HG03460 (cell line): ENCODE results near the gene PEAK3.

Experiments used
- ATAC-seq: cut with Tn5 transposase; IDR thresholded peaks from one replicate; pipeline ENCODE4 v1.9.1; 2021; ENCODE audit not compliant: unreplicated experiment

Gene PEAK3

DNA sequence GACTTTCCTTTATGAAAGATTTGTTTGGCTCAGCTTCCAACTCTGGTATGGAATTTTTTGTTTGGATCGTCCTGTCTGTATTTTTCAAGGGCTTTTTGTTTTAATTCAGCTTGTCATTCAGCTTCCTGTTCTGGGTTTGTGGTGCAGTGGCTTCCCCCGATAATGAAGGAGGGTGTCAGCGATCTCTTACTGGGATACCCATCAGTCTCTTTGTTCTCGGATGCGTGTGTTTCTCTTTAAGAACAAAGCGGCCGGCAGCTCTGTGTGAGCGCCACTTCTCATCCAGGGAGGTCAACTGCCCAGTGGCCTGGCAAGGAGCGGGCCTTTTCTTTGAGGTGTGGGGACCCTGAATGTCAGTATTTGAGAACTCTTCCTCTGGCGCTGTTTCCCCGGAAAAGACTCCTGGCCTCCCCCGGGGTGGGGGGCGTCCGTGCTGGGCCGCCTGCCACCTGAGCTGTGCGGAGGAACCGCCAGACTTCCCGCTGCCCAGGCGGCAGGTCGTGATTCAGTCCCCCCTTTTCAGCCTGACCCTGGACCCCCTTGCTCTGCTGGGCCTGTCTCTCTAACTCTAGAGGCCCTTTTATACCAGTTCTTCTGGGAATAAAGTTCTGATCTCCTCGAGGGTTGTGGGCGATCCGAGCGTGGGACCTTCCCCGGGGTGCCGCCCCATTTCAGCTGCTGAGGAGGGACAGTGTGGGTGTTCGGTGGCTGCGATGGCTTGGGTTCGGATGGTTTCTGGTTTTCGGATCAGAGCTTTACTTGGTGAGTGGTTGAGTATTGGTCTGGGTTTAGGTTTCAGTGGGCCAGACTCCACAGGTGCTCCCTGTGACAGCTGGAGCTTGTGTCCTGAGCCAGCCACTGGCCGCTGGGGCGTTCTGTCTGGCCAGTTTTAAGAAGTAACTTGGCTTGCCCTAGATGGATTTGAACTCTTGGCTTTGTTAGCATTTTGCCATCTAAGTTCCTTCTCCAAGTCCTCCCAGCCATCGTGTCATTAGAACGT lies 41.9 kb downstream of the PEAK3 start:
- no peak for ATAC-seq

GRCh38 chr19:2239173-2239572 lies 42.8 kb downstream of the PEAK3 start:
- no peak for ATAC-seq

DNA sequence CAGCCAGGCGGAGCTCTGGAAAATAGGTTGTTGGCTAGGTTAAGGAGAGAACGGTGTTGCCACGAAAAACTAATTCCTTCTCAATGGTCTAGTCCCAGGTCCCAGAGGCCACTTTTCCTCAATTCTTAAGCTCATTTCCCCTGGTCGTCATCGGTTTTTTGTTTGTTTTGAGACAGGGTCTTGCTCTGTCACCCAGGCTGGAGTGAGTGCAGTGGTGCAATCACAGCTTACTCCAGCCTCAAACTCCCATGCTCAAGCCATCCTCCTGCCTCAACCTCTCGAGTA lies 44.2 kb downstream of the PEAK3 start:
- no peak for ATAC-seq

DNA sequence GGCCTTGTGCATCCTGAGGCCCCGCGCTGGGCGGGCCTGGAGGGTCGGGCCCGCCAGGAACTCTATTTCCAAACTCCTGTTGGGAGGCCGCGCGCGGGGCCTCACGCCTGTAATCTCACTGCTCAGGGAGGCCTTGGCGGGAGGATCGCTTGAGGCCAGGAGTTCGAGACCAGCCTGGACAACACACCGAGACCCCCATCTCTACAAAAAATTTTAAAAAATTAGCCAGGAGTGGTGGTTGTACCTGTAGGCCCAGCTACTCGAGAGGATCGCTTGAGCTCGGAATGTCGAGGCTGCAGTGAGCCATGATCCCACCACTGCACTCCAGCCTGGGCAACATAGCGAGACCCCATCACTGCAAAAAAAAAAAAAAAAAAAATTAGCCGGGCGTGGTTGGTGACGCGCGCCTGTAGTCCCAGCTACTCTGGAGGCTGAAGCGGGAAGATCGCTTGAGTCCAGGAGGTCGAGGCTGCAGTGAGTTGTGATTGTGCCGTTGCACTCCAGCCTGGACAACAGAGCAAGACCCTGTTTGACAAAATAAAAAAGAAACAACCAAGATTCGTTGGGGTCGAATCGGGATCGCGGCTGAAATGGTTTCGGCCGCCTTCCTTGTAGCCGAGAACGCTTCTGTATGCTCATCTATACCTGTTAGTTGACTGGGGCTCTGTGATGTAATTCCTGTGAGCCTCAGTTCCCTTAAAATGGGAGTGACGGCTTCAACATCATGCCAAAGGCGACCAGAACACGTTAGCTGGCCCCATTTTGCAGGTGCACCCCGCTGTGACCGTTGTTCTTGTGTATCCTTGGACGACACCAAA lies 44.7 kb downstream of the PEAK3 start:
- ATAC-seq = no peak

- ATAC-seq = peak; percentile 61
These were observed 45.5 kb downstream of the PEAK3 start, which contains the start of the genes PLEKHJ1 and SF3A2 for GRCh38 chr19:2236314-2237050. Gene PLEKHJ1 (minus strand): TSS chr19:2236329. CDS start chr19:2236248, 81 bp downstream. Gene SF3A2 (plus strand): TSS chr19:2236824. CDS start chr19:2243419, 6,595 bp downstream.

DNA sequence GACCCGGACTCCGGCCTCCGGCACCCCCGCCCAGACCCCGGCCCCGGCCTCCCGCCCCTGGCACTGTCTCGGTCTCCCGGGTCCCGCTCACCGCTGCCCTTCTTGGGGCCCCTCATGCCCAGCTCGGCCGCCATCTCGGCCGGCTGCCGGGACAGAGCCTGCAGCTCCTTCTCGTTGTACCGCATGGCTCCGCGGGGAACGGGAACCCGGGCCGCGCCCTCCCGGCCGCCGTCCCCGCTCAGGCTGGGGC lies 46.0 kb downstream of the PEAK3 start:
- peak; percentile 18 for ATAC-seq

DNA sequence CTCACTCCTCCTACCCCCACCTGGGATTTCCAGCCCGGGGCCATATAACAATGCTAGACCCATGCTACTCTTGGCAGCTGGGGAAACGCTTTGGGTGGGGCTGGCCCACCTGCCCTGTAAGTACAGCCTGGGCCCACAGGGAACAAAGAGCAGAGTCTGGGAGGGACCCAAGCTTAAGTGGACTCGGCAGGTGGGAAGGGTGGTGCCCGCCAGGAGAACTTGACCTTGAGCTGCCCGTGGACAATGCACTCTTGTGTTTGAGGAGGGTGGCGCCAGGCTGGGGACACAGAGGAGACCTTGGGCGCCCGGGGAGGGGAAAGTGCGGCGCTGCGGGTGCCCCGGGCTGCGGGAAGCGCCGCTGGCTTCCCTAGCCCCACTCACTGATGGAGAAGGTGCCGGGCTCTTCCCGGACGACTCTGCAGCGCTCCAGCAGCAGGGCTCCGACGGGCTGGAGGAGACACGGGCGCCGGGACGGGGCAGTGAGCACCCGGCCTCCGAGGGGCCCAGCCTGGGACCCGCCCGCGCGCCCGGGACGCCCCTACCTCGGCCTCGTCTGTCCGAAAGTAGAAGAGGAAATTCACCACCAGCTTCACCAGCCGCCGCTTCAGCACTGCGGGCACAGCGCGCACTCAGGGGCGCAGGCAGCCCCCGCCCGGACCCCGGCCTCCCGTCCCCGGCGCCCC lies 46.5 kb downstream of the PEAK3 start:
- peak; percentile 18 for ATAC-seq

- no peak for ATAC-seq
These were observed 47.0 kb downstream of the PEAK3 start for GRCh38 chr19:2234996-2235380.

DNA sequence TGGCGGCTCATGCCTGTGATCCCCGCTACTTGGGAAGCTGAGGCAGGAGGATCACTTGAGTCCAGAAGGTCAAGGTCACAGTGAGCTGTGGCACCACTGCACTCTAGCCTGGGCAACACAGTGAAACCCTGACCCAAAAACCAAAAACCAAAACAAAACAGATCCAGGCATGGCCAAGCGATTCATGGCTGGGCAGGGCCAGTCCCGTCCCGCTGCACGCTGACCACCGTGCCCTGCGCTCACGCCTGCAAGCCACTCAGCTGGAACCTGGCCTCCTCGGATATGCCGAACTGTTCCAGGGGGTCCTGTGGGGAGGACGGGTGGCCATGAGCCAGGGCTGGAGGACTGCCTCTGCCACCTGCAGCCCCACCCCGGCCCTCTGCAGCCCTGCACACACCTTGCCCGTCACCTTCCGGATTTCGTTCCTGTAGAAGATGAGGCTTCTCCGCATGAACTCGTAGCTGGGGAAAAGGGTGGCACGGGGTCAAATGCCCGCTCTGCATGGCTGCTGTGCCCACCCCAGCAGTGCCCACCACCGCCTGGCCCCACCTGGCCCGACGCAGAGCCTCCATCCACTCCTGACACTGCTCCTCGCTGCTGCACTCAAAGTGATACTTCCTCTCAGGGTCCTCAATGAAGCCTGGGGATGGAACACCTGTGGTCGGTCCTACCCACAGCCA lies 48.2 kb downstream of the PEAK3 start:
- ATAC-seq = no peak

- ATAC-seq = no peak
These were observed 49.5 kb downstream of the PEAK3 start for GRCh38 chr19:2232286-2233151.

DNA sequence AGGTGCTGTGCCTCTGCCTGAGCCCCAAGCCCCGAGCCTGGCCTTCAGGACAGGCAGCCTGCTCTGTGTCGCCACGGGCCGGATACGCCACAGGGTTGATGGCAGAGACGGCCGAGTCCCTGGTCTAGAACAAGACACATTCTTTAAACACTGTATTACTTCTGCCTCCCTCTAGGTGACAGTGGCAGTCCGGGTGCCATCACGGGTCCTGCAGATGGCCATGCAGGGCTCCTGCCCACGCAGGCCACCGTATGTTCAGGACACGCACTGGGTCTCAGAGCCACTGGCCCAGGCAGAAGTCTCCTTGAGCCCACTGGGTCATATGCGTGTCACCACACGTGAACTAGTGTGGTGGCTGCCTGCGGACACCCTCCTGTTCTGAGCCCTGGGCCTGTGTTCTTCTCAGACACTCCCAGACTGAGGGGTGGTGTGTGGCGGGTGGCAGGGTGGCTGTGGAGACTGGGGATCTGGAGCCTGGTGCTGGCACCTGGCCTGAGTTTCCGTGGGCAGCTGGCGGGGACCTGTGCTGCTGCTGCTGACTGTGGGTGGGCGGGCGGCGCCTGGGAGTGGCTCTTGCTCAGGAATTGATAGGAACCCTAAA lies 50.3 kb downstream of the PEAK3 start:
- no peak for ATAC-seq

DNA sequence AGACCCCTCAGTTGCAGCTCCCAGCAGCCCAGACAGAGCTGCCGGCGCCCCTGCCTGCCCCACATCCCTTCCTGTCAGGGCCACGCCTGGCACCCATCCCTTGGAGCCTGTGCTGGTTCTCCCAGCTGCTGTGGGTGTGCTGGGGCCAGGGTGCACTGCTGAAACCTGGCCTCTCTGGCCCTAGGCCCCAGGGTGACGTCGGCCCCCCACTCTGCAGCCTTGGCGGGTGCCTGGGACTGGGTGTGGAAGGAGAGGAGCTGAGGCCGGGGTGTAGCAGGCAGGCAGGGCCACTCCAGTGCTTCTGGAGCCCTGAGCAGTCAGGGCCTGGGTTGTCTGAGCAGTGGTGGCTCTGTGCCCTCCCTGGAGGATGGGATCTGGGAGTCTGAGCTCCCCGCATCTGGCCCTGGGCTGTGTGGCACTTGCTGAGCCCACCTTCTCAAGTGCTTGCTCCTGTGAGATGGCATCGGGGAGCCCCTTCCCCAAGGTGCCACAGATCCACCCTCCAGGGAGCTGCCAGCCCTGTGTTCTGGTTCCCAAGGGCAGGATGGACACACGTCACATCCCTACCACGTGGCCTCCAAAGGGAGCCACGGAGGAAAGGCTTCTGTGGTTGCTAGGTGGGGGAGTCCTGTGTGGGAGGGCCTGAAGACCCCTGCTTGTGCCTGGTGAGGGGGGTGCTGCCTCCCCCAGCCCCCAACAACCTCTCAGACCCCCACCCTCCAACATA lies 51.0 kb downstream of the PEAK3 start:
- no peak for ATAC-seq

DNA sequence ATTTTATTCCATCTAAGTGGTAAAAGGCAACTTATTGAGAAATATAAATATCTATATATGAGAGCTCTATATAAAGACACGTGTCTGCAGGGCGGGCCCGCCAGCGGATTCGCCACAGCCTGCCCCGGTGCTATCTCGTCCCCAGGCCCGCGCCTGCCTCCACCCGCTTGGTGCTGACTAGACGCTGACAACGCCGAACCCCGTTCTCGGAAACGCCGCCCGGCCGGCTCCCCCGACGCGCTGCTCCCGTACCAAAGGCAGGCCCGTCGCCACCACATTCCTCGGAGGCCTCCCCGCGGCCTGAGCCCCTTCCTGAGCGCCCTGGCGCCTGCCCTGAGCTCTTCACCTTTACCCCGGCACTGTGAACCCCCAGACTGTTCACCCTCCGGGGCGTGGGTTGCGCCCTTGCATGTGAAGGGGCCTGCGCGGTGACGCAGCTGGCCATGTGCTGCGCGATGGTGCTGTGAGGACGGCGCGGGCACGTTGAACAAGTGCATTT lies 51.9 kb downstream of the PEAK3 start:
- ATAC-seq = no peak

DNA sequence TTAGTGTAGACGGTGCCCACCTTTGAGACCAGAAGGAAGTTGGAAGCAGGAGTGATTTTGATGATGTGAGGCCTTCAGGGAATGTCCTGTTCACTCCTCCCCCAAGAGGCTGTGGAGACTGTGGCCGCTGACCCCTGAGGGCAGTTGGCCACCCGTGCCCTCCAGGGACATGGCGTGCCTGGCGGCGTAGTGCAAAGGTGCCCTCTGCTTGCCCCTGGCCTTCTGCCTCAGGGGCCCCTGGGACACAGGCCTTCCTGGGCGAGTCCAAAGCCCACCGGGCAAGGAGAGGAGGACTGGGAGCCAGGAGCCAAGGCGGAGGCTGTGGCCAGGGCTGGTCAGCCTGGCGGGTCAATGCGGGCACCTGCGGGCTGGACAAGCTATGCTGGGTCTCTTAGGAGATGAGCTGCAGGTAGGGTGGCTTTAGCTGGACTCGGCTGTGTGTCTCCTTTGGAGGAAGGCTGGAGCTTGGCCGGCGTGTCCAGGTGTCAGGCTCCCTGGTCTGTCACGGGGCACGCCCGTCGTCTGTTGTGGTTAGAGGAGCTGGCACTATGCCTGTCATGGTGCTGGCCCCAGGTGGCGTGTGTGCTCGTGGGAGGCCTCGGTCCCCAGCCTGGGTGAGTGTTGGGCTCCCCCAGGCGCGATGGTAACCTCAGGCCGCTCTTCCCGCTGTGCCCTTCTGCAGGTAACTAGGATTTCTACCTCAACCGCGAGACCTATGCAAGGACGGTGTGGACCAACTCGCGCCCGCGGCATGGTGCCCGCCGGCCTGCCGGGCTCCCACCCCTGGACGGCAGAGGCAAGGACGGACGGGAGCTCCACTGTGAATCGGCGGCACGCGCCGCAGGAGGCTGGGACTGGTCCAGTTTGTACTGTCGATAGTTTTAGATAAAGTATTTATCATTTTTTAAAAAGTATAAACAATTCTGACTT lies 52.6 kb downstream of the PEAK3 start:
- no peak for ATAC-seq

- ATAC-seq = no peak
These were observed 53.6 kb downstream of the PEAK3 start for GRCh38 chr19:2228157-2229030.
